ENCODE results near the gene LRRC8E. TPM values are rescaled to one million over a fixed set of nuclear protein-coding genes. Genes with fewer than 3 reads are reported as not detected.
A peak's percentile ranks its signal among the peaks of the same experiment; 100 is the strongest.

Gene LRRC8E
- total RNA-seq, 1 experiment from 2014 or later = 24.1 TPM

- peaks cover 9% of the 10 kb centered on the region; the same call in 1 of the 2 replicates for H3K79me2 ChIP-seq (ENCODE audit: low read depth)
- BruUV-seq (replicated peaks) = no TSS peak
- no peaks in the 10 kb centered on the region for H3K9me2 ChIP-seq (ENCODE audit: insufficient read depth)
- no peak overlapping the region for H3K27ac ChIP-seq
- H2AFZ ChIP-seq = no peak overlapping the region
- H3K4me3 ChIP-seq = no peak overlapping the region
- H3K4me1 ChIP-seq (replicated peaks; ENCODE audit: insufficient read depth) = peaks cover 17% of the 10 kb centered on the region
- intact Hi-C loops (cut with micrococcal nuclease; ENCODE audit: unreplicated experiment) = no loop called here
- DNase-seq = no peak
- H3F3A ChIP-seq (ENCODE audit: insufficient read depth, low read depth) = peaks cover 40% of the 10 kb centered on the region
- ChIA-PET CTCF (no interaction called here), POLR2A (ENCODE audit: unreplicated experiment) (no interaction called here)
- no peaks in the 10 kb centered on the region for H3K36me3 ChIP-seq (ENCODE audit: low read depth)
- no peaks in the 10 kb centered on the region for H3K9me3 ChIP-seq (ENCODE audit: insufficient read depth, low read depth)
- TF ChIP-seq CTCF (conservative IDR thresholded peaks at IDR 0.05) (no peak), EZH2 (IDR thresholded peaks at IDR 0.05; ENCODE audit: low read depth) (no peak)
- H3K27me3 ChIP-seq (ENCODE audit: insufficient read depth, low read depth) = no peaks in the 10 kb centered on the region
- no peak overlapping the region for H3K4me2 ChIP-seq
- H4K20me1 ChIP-seq (ENCODE audit: insufficient read depth) = no peaks in the 10 kb centered on the region
These were observed 46.3 kb upstream of the LRRC8E start for GRCh38 chr19:7841751-7842660.

DNA sequence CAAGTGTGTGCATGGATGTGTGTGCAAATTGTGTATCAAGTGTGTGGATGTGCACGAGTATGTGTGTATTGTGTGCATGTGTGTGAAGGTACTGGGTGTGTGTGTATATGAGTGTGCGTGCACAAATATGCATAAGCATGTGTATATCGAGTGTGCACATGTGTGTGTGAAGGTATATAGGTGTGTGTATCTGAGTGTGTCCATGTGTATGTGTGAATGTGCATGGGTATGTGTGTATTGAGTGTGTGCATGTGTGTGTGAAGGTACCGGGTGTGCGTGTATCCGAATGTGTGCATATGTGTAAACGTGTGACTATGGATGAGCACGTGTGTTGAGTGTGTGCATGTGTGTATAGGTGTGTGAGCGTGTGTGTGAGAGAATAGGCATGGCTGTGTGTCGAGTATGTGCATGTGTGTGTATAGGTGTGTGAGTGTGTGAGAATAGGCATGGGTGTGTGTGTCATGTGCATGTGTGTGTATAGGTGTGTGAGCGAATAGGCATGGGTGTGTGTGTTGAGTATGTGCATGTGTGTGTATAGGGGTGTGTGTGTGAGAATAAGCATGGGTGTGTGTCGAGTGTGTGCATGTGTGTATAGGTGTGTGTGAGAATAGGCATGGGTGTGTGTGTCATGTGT, 45.5 kb upstream of the LRRC8E start:
- no peaks in the 10 kb centered on the region for H3K9me3 ChIP-seq (ENCODE audit: insufficient read depth, low read depth)
- TF ChIP-seq CTCF (conservative IDR thresholded peaks at IDR 0.05) (no peak), EZH2 (IDR thresholded peaks at IDR 0.05; ENCODE audit: low read depth) (no peak)

GRCh38 chr19:7843521-7843920, 44.8 kb upstream of the LRRC8E start:
- Histone ChIP-seq H3K27me3 (ENCODE audit: insufficient read depth, low read depth) (no peaks in the 10 kb centered on the region), H3K9me2 (ENCODE audit: insufficient read depth) (no peaks in the 10 kb centered on the region), H3K9me3 (ENCODE audit: insufficient read depth, low read depth) (no peaks in the 10 kb centered on the region), H3K4me3 (no peak overlapping the region), H3K4me1 (replicated peaks; ENCODE audit: insufficient read depth) (peaks cover 3% of the 10 kb centered on the region), H3K79me2 (ENCODE audit: low read depth) (peaks cover 1% of the 10 kb centered on the region; the same call in 1 of the 2 replicates), H2AFZ (no peak overlapping the region), H3K4me2 (no peak overlapping the region), H3K36me3 (ENCODE audit: low read depth) (no peaks in the 10 kb centered on the region), H4K20me1 (ENCODE audit: insufficient read depth) (no peaks in the 10 kb centered on the region), H3K27ac (no peak overlapping the region), H3F3A (ENCODE audit: insufficient read depth, low read depth) (peaks cover 28% of the 10 kb centered on the region)
- TF ChIP-seq CTCF (conservative IDR thresholded peaks at IDR 0.05) (no peak), EZH2 (IDR thresholded peaks at IDR 0.05; ENCODE audit: low read depth) (no peak)
- BruUV-seq (replicated peaks) = no TSS peak
- peak in 1 of 2 experiments; percentile 34 for DNase-seq
- ChIA-PET POLR2A (ENCODE audit: unreplicated experiment) (no interaction called here), CTCF (no interaction called here)
- intact Hi-C loops (cut with micrococcal nuclease; ENCODE audit: unreplicated experiment) = no loop called here

More for the DNA sequence above, 45.5 kb upstream of the LRRC8E start:
- no peak overlapping the region for H3K4me2 ChIP-seq
- peaks cover 9% of the 10 kb centered on the region for H3K4me1 ChIP-seq (replicated peaks; ENCODE audit: insufficient read depth)
- no peaks in the 10 kb centered on the region for H3K27me3 ChIP-seq (ENCODE audit: insufficient read depth, low read depth)
- peaks cover 4% of the 10 kb centered on the region; the same call in 1 of the 2 replicates for H3K79me2 ChIP-seq (ENCODE audit: low read depth)
- peaks cover 33% of the 10 kb centered on the region for H3F3A ChIP-seq (ENCODE audit: insufficient read depth, low read depth)
- H4K20me1 ChIP-seq (ENCODE audit: insufficient read depth) = no peaks in the 10 kb centered on the region
- intact Hi-C loops (cut with micrococcal nuclease; ENCODE audit: unreplicated experiment) = no loop called here
- no TSS peak for BruUV-seq (replicated peaks)
- no peaks in the 10 kb centered on the region for H3K9me2 ChIP-seq (ENCODE audit: insufficient read depth)
- no peak for DNase-seq
- CTCF ChIA-PET = no interaction called here
- no peak overlapping the region for H3K4me3 ChIP-seq
- no peaks in the 10 kb centered on the region for H3K36me3 ChIP-seq (ENCODE audit: low read depth)
- no peak overlapping the region for H2AFZ ChIP-seq
- POLR2A ChIA-PET (ENCODE audit: unreplicated experiment) = no interaction called here
- H3K27ac ChIP-seq = no peak overlapping the region
